Stimulated activated CD4-positive, alpha-beta T cell treated with anti-CD3 and anti-CD28 coated beads, Interleukin-4, amount 100 ng/mL, for 1 hour (primary cell): ENCODE results near the gene KCNJ15.
"Not testable (repeated sequence)": the region's sequence is repeated elsewhere in the genome, so short reads cannot be mapped to it uniquely, and the experiment has no call there.

Experiments used
- DNase-seq: peaks from one replicate; pipeline ENCODE4 v3.0.0-alpha.2; 2020

The KCNJ15 gene

GRCh38 chr21:38256599-38257302 lies at the start of gene KCNJ15:
KCNJ15 (plus strand) TSS chr21:38256991; CDS start chr21:38299262, 42,271 bp downstream.
- no peak for DNase-seq

GRCh38 chr21:38208118-38208517 lies 48.7 kb upstream of the KCNJ15 start:
- no peak for DNase-seq

GRCh38 chr21:38211321-38211720 lies 45.5 kb upstream of the KCNJ15 start:
- DNase-seq, result no peak

- DNase-seq, result no peak
Measured at GRCh38 chr21:38212706-38213105, 44.1 kb upstream of the KCNJ15 start.

- peak; percentile 43 for DNase-seq
Measured at GRCh38 chr21:38219049-38219628, 37.7 kb upstream of the KCNJ15 start.

- no peak for DNase-seq
Measured at GRCh38 chr21:38220270-38220737, 36.5 kb upstream of the KCNJ15 start.

DNA sequence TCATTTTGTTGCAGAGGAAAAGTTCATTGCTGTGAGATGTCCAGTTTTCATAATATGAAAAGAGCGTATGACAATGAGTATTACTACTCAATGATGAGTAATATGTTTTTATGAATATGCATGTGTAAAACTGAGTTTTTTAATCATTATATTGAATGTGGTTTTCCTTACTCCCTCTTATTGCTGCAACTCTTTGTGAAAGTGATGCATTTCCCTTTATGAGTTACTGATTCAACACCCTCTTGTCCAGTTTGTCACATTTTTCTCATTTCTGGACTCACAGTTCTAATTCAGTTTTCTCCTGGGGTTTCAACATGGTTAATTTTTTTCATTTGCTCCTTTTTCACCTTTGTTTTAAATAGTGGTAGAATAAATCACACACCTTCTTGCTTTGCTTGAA lies 35.2 kb upstream of the KCNJ15 start:
- no peak for DNase-seq

- no peak for DNase-seq
Measured at GRCh38 chr21:38223893-38224540, 32.8 kb upstream of the KCNJ15 start.

DNA sequence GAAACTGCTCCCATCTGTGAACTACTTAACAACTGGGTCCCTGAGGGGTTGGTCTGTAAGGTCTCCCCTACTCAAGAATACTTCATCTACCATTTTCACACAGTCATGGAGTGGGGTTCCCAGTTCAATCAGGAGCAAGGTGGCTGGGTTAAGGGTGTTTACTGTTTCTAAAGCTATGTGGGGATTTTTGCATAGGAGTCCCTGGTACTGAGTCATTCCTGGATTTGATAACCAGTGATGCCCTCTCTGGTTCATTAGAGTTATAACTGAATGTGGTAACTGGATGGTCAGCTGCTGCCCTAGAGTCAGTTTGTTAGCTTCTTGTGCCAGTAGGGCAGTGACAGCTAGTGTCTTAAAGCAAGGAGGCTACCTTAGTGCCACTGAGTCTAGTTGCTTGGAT lies 29.4 kb upstream of the KCNJ15 start:
- no peak for DNase-seq

GRCh38 chr21:38228115-38228514 lies 28.7 kb upstream of the KCNJ15 start:
- no peak for DNase-seq

- DNase-seq, result no peak
Measured at GRCh38 chr21:38228537-38228936, 28.3 kb upstream of the KCNJ15 start.

- DNase-seq, result no peak
Measured at GRCh38 chr21:38229260-38229877, 27.4 kb upstream of the KCNJ15 start.

DNA sequence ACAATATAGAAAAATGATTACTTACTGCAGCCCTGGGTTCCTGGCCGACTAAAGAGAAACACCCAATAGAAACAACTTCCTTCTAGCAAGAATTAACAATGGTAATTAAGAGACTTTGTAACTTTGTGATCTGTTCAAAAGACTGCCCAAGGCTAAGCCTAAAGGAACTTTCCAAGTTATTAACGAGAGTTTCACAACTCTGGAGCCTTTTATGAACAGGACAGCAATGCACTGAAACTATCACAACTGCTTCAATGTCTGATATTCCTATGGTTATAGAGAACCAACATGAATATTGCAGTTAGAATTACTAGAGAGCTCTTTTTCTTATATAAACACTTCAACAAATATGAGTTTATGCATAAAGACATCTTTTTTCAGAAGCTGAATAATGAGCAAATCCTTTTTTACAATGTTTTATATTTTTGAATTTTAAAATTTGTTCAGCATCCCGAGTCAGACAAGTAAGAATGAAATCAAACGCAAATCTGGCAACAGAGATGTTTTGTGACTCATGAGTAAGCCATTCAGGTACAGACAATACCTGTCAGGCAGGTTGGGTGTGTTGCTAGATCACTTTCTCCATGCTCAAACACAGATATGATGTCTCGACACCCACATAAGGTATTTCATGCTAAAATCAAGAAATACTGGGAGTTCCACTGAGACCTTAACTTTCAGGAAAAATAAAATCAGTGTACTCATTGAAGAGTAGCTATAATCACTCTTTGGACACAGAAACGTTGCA lies 22.2 kb upstream of the KCNJ15 start:
- DNase-seq, result no peak

GRCh38 chr21:38235251-38235650 lies 21.5 kb upstream of the KCNJ15 start:
- not testable (repeated sequence) for DNase-seq

DNA sequence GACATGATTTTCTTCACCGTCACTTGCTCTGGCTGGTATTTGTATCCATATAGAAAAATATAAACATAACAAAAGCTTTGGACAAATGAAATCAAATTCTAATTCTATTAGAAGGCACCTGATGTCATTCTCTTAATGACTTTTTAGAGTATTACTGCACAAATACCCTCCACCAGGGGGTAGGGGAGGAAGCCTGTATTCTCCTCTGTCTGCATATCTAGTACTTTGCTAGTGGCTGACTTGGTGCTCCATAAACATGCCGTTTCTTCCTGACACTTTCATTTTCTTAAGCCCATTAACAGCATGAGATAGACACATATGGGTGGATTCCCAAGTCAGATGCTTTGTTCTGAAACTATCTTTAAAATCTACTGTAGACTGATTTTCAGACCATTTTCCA lies 20.6 kb upstream of the KCNJ15 start:
- no peak for DNase-seq

GRCh38 chr21:38239672-38240071 lies 17.1 kb upstream of the KCNJ15 start:
- no peak for DNase-seq

GRCh38 chr21:38240129-38240528 lies 16.7 kb upstream of the KCNJ15 start:
- no peak for DNase-seq

- no peak for DNase-seq
Measured at GRCh38 chr21:38241029-38241740, 15.6 kb upstream of the KCNJ15 start.

- DNase-seq, result no peak
Measured at GRCh38 chr21:38242061-38242460, 14.7 kb upstream of the KCNJ15 start.

DNA sequence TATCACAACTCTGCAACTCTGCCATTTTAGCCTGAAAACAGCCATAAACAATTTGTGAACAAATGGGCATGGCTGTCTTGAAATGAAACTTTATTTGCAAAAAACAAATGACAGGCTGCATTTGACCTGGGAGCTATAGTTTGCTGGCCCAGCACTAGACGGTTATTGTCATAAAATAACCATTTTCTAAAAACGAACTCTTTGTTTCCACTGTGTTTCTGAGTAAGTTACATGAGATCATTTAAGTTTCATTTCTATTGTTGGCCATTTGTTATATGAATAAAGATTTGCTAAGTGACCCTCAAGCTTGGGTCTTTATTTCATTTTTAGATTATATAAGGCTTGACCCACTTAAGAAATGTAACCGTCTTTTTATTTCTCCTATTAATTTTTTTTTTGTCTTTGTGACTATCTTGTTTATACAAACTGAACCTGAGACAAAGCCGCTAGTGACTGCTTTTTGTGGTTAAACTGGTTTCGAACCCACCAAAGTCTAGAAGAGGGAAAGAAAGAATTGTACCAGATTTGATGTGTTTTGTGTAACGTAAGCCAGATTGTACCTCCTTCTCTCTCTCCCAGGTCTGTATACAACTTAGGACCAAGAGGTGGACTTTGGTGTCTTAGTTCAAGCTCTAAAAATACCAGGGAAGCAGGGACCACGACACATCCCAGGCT lies 12.9 kb upstream of the KCNJ15 start:
- DNase-seq, result no peak

- DNase-seq, result no peak
Measured at GRCh38 chr21:38244407-38244787, 12.4 kb upstream of the KCNJ15 start.
